ENCODE data around the gene NDUFAF8.

Gene NDUFAF8

GRCh38 chr17:81193051-81193410, 46.1 kb upstream of the NDUFAF8 start:
- H3K4me1 ChIP-seq (ENCODE audit: control extremely low read depth in 1 of 4, control insufficient read depth in 4 of 4, insufficient read depth in 4 of 4, low read length in 3 of 4): peaks cover 0 to 5% (median 0%) of the 10 kb centered on the region in 4 experiments
- WGBS (ENCODE audit: insufficient coverage): 93% methylated on average over 13 of the region's 17 CpGs
- POLR2A ChIA-PET: interaction anchor here (0.5 kb wide), 1 partner anchor 18 kb away, joined by 4 read pairs; no protein-coding TSS in a partner anchor
- H3K9me3 ChIP-seq (ENCODE audit: control extremely low read depth in 1 of 5, control insufficient read depth in 4 of 5, insufficient read depth in 2 of 5, low read depth in 1 of 5, low read length in 4 of 5): no peaks in the 10 kb centered on the region
- H3K27me3 ChIP-seq (replicated peaks in 2 of 5; ENCODE audit: control insufficient read depth in 4 of 5, insufficient read depth in 5 of 5, low read length in 4 of 5): no peaks in the 10 kb centered on the region
- H3K36me3 ChIP-seq (ENCODE audit: control insufficient read depth in 4 of 4, insufficient read depth in 4 of 4, low read length in 3 of 4): peaks cover 2 to 65% (median 28%) of the 10 kb centered on the region in 4 experiments
- no peak overlapping the region for H3K27ac ChIP-seq (ENCODE audit: insufficient read depth in 1 of 2, low read depth in 1 of 2, low read length in 2 of 2, poor library complexity in 1 of 2, severe bottlenecking in 2 of 2)
- CTCF ChIA-PET: interaction anchor here (1.2 kb wide), 1 partner anchor 48 kb away, joined by 3 read pairs; no protein-coding TSS in a partner anchor
- no peak overlapping the region for H3K4me3 ChIP-seq (ENCODE audit: control insufficient read depth in 1 of 7, extremely low read depth in 1 of 7, insufficient read depth in 4 of 7, low read depth in 2 of 7, low read length in 6 of 7)
- DNase-seq: no peak

GRCh38 chr17:81193470-81194224, 45.5 kb upstream of the NDUFAF8 start:
- Histone ChIP-seq H3K4me1 (ENCODE audit: control extremely low read depth in 1 of 4, control insufficient read depth in 4 of 4, insufficient read depth in 4 of 4, low read length in 3 of 4) (peaks cover 0 to 5% (median 0%) of the 10 kb centered on the region in 4 experiments), H3K36me3 (ENCODE audit: control insufficient read depth in 4 of 4, insufficient read depth in 4 of 4, low read length in 3 of 4) (peaks cover 2 to 69% (median 30%) of the 10 kb centered on the region in 4 experiments), H3K4me3 (ENCODE audit: control insufficient read depth in 1 of 7, extremely low read depth in 1 of 7, insufficient read depth in 4 of 7, low read depth in 2 of 7, low read length in 6 of 7) (no peak overlapping the region), H3K27me3 (replicated peaks in 2 of 5; ENCODE audit: control insufficient read depth in 4 of 5, insufficient read depth in 5 of 5, low read length in 4 of 5) (no peaks in the 10 kb centered on the region), H3K27ac (ENCODE audit: insufficient read depth in 1 of 2, low read depth in 1 of 2, low read length in 2 of 2, poor library complexity in 1 of 2, severe bottlenecking in 2 of 2) (no peak overlapping the region), H3K9me3 (ENCODE audit: control extremely low read depth in 1 of 5, control insufficient read depth in 4 of 5, insufficient read depth in 2 of 5, low read depth in 1 of 5, low read length in 4 of 5) (no peaks in the 10 kb centered on the region)
- 98% methylated on average over 36 of the region's 38 CpGs for WGBS (ENCODE audit: insufficient coverage)
- POLR2A ChIA-PET: no interaction called here
- CTCF ChIA-PET: no interaction called here
- DNase-seq: no peak

DNA sequence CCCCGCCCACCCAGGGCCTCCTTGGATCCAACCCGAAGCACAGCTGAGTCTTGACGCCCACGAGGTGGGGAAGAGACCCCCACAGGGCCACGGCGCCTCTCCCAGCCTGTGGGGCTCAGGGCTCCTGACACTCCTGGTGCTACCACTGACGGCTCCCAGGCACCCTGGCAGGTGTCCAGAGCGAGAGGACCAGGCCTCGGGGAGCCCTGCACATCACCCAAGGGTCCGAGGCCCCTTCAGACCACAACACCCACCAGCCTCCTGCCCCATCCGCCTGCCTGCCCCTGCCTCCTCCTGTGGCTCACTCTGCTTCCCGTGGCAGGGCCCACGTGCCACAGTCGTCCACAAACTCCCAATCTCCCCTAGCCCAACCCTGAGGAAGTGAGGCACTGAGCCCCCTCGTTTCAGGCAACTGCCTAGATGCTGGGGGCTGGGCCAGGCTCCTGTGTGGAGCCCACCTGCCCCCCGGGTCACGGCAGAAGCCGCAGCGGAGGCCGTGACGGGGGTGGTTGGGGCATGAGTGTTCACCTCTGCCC, 44.8 kb upstream of the NDUFAF8 start:
- POLR2A ChIA-PET: no interaction called here
- WGBS (ENCODE audit: insufficient coverage): 97% methylated on average over 21 of the region's 21 CpGs
- H3K36me3 ChIP-seq (ENCODE audit: control insufficient read depth in 4 of 4, insufficient read depth in 4 of 4, low read length in 3 of 4): peaks cover 2 to 70% (median 32%) of the 10 kb centered on the region in 4 experiments
- CTCF ChIA-PET: no interaction called here
- no peak overlapping the region for H3K27ac ChIP-seq (ENCODE audit: insufficient read depth in 1 of 2, low read depth in 1 of 2, low read length in 2 of 2, poor library complexity in 1 of 2, severe bottlenecking in 2 of 2)
- no peak overlapping the region for H3K4me3 ChIP-seq (ENCODE audit: control insufficient read depth in 1 of 7, extremely low read depth in 1 of 7, insufficient read depth in 4 of 7, low read depth in 2 of 7, low read length in 6 of 7)
- H3K27me3 ChIP-seq (replicated peaks in 2 of 5; ENCODE audit: control insufficient read depth in 4 of 5, insufficient read depth in 5 of 5, low read length in 4 of 5): no peaks in the 10 kb centered on the region
- peaks cover 0 to 5% (median 0%) of the 10 kb centered on the region in 4 experiments for H3K4me1 ChIP-seq (ENCODE audit: control extremely low read depth in 1 of 4, control insufficient read depth in 4 of 4, insufficient read depth in 4 of 4, low read length in 3 of 4)
- DNase-seq: no peak
- no peaks in the 10 kb centered on the region for H3K9me3 ChIP-seq (ENCODE audit: control extremely low read depth in 1 of 5, control insufficient read depth in 4 of 5, insufficient read depth in 2 of 5, low read depth in 1 of 5, low read length in 4 of 5)

GRCh38 chr17:81194941-81195901, 43.9 kb upstream of the NDUFAF8 start:
- Histone ChIP-seq H3K36me3 (ENCODE audit: control insufficient read depth in 4 of 4, insufficient read depth in 4 of 4, low read length in 3 of 4) (peaks cover 2 to 68% (median 27%) of the 10 kb centered on the region in 4 experiments), H3K4me1 (ENCODE audit: control extremely low read depth in 1 of 4, control insufficient read depth in 4 of 4, insufficient read depth in 4 of 4, low read length in 3 of 4) (peaks cover 0 to 5% (median 0%) of the 10 kb centered on the region in 4 experiments), H3K27ac (ENCODE audit: insufficient read depth in 1 of 2, low read depth in 1 of 2, low read length in 2 of 2, poor library complexity in 1 of 2, severe bottlenecking in 2 of 2) (no peak overlapping the region), H3K4me3 (ENCODE audit: control insufficient read depth in 1 of 7, extremely low read depth in 1 of 7, insufficient read depth in 4 of 7, low read depth in 2 of 7, low read length in 6 of 7) (no peak overlapping the region), H3K27me3 (replicated peaks in 2 of 5; ENCODE audit: control insufficient read depth in 4 of 5, insufficient read depth in 5 of 5, low read length in 4 of 5) (no peaks in the 10 kb centered on the region), H3K9me3 (ENCODE audit: control extremely low read depth in 1 of 5, control insufficient read depth in 4 of 5, insufficient read depth in 2 of 5, low read depth in 1 of 5, low read length in 4 of 5) (no peaks in the 10 kb centered on the region)
- ChIA-PET POLR2A (no interaction called here), CTCF (no interaction called here)
- WGBS (ENCODE audit: insufficient coverage): 98% methylated on average over 33 of the region's 37 CpGs
- no peak for DNase-seq

DNA sequence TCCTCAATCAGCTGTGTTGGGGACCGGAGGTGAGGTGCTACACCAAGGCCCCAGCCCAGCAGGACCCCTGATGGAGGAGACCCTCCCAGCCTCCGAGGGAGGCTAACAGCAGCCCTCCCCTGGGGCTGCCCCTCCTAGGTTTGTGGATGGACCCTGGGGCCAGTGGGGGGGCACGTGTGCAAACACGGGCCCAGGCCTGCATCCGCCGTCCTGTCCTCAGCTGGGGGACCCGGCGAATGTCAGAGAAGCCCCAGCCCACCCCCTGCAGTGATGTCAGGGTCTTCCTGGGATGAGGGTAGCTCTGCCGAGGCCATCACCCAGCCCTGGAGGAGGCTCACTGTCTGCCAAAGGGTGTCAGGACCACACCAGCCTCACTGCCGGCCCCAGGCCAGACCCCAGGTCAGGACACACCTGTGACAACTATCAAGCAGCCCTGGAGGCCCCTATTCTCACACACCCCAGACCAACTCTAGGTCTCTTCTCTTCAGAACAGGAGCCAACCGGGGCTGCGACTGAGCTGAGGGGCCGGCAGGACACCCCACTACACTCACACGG, 43.1 kb upstream of the NDUFAF8 start:
- Histone ChIP-seq H3K36me3 (ENCODE audit: control insufficient read depth in 4 of 4, insufficient read depth in 4 of 4, low read length in 3 of 4) (peaks cover 2 to 61% (median 26%) of the 10 kb centered on the region in 4 experiments), H3K4me1 (ENCODE audit: control extremely low read depth in 1 of 4, control insufficient read depth in 4 of 4, insufficient read depth in 4 of 4, low read length in 3 of 4) (peaks cover 0 to 10% (median 3%) of the 10 kb centered on the region in 4 experiments), H3K27me3 (replicated peaks in 2 of 5; ENCODE audit: control insufficient read depth in 4 of 5, insufficient read depth in 5 of 5, low read length in 4 of 5) (no peaks in the 10 kb centered on the region), H3K4me3 (ENCODE audit: control insufficient read depth in 1 of 7, extremely low read depth in 1 of 7, insufficient read depth in 4 of 7, low read depth in 2 of 7, low read length in 6 of 7) (no peak overlapping the region), H3K27ac (ENCODE audit: insufficient read depth in 1 of 2, low read depth in 1 of 2, low read length in 2 of 2, poor library complexity in 1 of 2, severe bottlenecking in 2 of 2) (no peak overlapping the region), H3K9me3 (ENCODE audit: control extremely low read depth in 1 of 5, control insufficient read depth in 4 of 5, insufficient read depth in 2 of 5, low read depth in 1 of 5, low read length in 4 of 5) (no peaks in the 10 kb centered on the region)
- WGBS (ENCODE audit: insufficient coverage): 94% methylated on average over 13 of the region's 14 CpGs
- ChIA-PET POLR2A (no interaction called here), CTCF (interaction anchor here (8.2 kb wide), 1 partner anchor 54 kb away, joined by 60 read pairs; no protein-coding TSS in a partner anchor)
- no peak for DNase-seq

DNA sequence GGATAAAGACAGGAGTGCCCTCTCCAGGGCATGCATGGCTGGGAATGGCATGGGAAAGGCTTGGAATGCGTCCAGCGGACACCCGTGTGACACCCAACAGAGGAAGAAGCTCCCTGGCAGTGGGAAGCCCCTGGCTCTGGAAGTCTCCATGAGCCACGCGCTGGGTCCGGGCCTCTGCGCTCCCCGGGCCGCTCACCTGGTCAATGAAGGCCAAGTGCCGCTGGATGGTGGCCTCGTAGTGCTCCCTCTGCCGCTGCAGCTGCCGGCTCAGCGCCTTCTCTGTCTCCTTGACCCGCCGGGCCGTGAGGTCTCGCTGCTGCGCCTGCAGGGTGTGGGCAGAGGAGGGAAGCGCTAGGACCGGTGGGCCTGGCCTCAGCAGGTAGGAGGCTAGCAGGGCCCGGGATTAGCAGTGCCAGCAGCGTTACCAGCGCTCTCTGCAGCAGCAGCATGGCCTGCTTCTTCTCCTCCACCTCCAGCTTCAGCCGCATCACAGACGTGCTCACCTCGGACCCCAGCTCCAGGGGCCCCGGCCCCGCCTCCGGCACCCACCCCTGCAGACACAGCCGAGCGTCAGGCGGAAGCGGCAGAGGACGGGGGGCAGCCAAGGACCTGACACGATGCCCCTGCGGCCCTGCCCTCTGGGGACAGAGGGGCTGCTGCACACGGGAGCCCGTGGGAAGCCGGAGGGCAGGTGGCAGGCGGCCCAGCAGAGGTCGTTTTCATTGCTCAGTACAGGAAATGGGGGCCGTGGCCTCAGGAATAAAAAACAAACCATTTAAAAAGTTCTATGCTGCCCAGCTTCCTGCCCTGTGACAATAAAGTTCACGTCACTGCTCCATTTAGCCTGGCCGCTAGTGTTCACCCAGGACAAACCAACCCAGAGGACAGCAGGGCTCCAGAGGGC, 42.4 kb upstream of the NDUFAF8 start:
- H3K27me3 ChIP-seq (replicated peaks in 2 of 5; ENCODE audit: control insufficient read depth in 4 of 5, insufficient read depth in 5 of 5, low read length in 4 of 5): no peaks in the 10 kb centered on the region
- H3K9me3 ChIP-seq (ENCODE audit: control extremely low read depth in 1 of 5, control insufficient read depth in 4 of 5, insufficient read depth in 2 of 5, low read depth in 1 of 5, low read length in 4 of 5): no peaks in the 10 kb centered on the region
- peaks cover 0 to 12% (median 4%) of the 10 kb centered on the region in 4 experiments for H3K4me1 ChIP-seq (ENCODE audit: control extremely low read depth in 1 of 4, control insufficient read depth in 4 of 4, insufficient read depth in 4 of 4, low read length in 3 of 4)
- POLR2A ChIA-PET: no interaction called here
- WGBS (ENCODE audit: insufficient coverage): 96% methylated on average over 45 of the region's 45 CpGs
- peak in 1 of 3 donors; percentile 34 for DNase-seq
- CTCF ChIA-PET: interaction anchor here (1.6 to 8.2 kb wide), 2 partner anchors 10 to 55 kb away, joined by 5 to 60 read pairs; no protein-coding TSS in a partner anchor
- H3K27ac ChIP-seq (ENCODE audit: insufficient read depth in 1 of 2, low read depth in 1 of 2, low read length in 2 of 2, poor library complexity in 1 of 2, severe bottlenecking in 2 of 2): no peak overlapping the region
- H3K4me3 ChIP-seq (ENCODE audit: control insufficient read depth in 1 of 7, extremely low read depth in 1 of 7, insufficient read depth in 4 of 7, low read depth in 2 of 7, low read length in 6 of 7): peak overlapping the region in 1 of 7 experiments; percentile 26
- H3K36me3 ChIP-seq (ENCODE audit: control insufficient read depth in 4 of 4, insufficient read depth in 4 of 4, low read length in 3 of 4): peaks cover 2 to 57% (median 23%) of the 10 kb centered on the region in 4 experiments
